Measurements from ENCODE around the gene LONRF3.
"Not testable (repeated sequence)": the region's sequence is repeated elsewhere in the genome, so short reads cannot be mapped to it uniquely, and the experiment has no call there.

Gene LONRF3

DNA sequence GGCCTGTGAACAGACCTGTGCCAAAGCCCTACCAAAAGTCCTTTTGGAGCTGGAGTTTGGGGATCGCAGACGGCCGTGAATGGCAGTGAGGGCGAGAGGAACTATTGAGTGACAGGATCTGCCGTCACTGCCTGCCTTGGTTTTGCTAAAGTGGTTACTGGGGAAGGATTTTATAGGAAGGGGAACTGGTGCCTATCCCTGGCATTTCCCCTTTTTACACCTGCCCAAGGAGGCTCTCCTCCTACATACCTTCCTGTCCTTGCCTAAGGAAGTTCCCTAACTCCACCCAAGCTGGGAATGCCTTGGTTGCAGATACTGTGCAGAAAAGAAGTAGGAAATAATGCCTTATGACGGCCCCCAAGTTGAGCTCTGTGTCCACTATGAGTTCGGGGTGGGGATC, 14.5 kb downstream of the LONRF3 start:
- no peak for DNase-seq (ENCODE audit: low read depth)

DNA sequence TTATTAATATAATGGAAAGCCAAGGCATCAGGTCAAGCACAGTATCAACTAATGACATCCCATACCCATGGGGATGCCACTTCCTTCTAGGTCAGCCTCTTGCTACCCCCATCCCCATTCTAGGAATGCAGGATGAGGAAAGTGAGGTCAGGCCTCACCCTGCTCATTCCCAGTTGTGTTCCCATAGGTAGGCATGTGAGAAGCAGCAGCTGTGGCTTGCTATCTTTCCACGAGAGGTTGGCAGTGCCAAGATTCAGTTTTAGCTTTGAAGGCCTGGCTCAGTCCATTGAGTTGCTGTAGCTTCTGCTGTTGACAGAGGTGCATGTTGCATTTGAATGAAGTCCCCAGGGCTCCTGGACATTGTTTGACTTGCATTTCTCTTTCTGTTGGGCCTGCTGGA, 15.5 kb downstream of the LONRF3 start:
- DNase-seq (ENCODE audit: low read depth), result no peak

DNA sequence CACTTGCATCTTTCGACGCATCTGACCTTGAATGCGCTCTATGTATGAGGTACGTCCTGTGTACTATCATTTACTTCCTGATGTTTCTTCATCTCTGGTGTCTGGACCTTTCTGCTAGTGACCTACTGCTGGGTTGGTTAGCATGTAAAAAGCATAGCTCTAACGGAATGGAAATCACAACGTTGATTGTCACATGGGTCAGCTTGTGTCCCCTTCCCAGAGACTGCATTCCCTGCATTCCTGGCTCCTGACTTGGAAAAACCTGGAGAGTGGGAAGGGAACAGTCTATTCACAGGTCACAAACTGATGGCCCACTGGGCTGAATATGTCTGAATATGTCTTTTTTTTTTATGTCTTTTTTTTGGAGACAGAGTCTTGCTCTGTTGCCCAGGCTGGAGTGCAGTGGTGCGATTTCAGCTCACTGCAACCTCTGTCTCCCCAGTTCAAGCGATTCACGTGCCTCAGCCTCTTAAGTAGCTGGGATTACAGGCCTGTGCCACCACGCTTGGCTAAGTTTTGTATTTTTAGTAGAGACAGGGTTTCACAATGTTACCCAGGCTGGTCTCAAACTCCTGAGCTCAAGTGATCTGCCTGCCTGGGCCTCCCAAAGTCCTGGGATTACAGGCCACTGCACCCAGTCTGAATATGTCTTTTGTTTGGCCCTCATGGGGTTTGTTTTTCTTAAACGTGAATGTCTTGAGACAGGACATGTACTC, 16.3 kb downstream of the LONRF3 start:
- DNase-seq (ENCODE audit: low read depth), result no peak

DNA sequence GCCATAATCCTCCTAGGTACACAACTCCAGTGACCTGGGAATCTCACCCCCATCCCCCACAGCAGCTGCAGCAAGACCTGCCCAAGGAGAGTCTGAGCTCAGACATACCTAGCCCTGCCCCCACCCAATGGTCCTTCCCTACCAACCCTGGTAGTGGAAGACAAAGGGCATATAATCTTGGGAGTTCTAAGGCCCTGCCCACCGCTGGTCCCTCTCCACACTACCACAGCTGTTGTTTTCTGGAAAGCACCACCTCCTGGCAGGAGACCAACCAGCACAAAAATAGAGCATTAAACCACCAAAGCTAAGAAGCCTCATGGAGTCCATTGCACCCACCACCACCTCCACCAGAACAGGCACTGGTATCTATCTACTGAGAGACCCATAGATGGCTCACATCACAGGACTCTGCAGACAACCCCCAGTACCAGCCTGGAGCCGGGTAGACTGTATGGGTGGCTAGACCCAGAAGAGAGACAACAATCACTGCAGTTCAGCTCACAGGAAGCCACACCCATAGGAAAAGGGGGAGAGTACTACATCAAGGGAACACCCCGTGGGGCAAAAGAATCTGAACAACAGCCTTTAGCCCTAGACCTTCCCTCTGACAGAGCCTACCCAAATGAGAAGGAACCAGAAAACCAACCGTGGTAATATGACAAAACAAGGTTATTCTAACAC, 18.2 kb downstream of the LONRF3 start:
- not testable (repeated sequence) for DNase-seq (ENCODE audit: low read depth)

DNA sequence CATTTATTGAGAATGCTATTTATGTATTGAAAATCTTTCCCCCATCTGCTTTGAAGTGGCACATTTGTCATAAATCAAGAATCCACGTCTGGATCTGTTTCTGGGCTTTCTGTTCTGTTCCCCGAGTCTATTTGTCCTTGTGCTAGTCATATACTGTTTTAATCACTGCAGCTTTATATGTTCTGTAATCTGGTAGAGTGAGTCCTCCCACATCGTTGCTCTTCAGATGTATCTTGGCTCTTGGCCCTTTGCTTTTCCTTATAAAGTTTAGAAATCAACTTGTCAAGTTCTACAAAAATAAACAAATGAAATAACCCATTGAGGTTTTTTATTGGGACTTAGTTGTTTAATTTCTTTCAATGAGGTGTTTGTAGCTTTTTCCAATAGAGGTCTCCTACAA, 29.0 kb downstream of the LONRF3 start:
- no peak for DNase-seq (ENCODE audit: low read depth)

DNA sequence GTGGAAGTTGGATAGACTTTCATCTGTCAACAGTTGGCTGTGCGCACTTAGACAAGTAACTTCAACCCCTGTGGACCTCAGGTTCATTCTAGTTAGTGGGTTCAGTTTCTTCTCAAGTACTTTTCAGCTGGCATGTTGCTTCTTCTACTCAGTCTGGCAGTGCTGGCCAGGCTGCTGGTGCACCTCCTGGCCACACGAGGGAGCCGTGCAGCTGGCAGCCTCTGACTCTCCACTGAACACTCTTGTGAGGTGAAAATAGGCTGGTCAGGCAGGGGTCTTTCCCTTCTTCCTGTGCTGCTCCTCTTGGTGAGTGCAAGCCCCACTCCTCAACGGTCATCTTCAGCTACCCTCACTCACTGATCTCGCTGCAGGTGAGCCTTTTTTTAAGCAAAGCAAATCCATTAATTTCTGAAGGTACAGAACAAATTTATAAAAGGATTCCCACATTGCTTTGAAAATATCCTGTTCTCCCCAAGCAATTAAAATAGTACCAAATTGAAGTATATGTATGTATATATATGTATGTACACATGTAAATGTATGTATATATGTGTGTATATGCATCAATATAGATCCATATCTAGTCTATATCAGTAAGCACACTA, 30.6 kb downstream of the LONRF3 start:
- DNase-seq (ENCODE audit: low read depth), result peak; percentile 22

DNA sequence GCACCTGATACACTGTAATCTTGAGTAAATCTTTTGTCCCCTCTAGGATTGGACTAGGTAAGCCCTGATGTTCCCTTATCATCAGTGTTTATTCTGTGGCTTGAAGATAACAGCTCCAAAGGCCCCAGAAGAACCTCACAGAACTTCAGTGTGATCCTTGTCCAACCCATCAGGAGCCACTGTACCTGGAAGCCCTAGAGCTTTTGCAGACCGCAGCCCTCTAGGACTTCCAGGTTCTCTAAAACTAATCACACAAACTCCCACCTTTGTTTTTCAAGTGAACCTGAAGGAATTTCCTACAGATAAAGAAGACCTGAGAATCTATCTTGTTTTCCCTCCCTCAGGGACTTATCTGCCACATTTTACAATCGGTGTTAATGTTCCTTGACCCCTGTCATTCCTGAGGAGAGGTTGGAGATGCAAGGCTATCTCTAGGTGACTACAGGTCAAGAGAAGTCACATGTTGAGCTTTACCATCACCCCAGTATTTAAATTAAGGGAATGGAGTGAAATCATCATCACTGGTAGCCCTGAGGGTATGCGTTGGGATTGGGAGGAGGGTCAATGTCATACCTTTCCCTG, 32.9 kb downstream of the LONRF3 start:
- no peak for DNase-seq (ENCODE audit: low read depth)

DNA sequence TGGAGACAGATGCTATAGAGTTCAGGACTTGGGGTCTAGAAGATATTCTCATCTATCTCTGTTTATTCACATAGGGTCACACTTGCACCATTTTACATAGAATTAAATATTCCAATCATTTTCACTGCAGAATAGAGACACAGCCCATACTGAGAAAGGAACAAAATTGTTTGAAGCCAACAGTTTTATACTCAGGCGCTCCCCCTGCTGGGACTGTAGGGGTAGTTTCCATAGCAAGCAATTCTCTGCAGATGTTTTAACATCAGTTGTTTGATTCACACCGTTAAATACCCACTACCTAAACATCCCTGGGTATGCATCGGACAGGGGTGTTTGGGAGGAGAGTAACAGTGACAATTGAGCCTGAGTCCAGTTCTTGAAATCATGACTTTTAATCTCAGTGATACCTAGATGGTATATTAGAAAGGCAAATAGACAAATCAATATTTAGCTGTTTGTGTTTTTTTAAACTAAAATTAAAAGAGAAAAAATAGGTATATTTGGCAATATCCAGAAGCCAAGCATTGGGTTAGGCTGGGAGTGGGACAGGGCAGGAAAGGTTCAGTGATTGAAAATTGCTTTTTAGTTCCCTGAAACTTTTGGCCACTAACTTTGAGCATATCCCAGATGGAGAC, 33.8 kb downstream of the LONRF3 start:
- no peak for DNase-seq (ENCODE audit: low read depth)

DNA sequence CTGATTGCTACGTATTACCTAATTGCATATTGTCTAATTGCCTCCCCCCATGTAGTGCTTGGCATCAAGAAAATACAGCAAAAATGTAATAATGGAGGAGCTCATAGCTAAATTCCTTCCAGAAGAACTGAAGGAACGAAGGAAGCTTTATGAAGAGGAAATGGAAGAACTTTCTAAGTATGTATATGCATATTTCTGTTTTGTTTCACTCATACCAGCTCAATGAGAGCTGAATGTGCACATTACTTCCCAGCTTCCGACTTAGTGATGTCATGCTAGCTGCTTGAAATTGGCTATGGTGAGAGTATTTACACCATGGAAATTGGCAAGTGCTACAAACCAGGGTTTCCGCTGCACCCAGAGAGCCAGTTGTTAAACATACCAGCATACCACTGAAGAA, 34.7 kb downstream of the LONRF3 start:
- DNase-seq (ENCODE audit: low read depth), result no peak

DNA sequence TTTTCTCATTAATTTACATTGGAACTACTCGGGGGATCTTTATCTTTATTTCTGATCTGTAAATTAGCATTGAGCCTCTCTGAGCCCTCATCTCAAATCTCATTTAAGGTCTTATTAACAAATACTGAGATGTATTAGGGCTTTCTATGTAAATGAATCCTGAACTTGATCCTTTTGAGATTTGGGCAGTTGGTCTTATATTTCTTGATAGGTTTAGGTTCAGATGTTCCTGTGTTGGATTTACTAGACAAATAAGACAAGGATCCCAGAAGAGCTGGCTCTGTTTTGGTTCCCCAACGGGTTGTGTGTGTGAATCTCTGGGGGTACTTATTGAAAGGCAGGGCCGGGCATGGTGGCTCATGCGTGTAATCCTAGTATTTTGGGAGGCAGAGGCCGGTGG, 36.1 kb downstream of the LONRF3 start:
- DNase-seq (ENCODE audit: low read depth), result no peak

DNA sequence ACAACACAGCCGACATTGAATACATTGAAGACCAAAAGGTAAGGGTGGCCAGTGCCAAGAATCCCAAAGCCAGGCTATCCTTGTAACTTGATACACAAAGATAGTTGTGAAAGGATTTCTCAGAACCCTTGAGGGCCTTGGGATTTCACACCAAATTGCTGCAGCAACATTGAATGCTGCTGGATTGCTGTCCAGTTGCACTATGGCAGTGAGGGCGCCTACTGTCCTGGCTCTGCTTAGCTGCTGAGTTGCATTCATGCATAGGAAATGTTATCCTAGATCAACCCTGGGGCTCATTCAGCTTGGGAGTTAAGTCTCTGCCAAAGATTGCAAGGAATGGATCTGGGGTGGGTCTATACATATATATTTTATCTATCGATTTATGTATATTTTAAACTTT, 38.7 kb downstream of the LONRF3 start:
- DNase-seq (ENCODE audit: low read depth), result no peak

DNA sequence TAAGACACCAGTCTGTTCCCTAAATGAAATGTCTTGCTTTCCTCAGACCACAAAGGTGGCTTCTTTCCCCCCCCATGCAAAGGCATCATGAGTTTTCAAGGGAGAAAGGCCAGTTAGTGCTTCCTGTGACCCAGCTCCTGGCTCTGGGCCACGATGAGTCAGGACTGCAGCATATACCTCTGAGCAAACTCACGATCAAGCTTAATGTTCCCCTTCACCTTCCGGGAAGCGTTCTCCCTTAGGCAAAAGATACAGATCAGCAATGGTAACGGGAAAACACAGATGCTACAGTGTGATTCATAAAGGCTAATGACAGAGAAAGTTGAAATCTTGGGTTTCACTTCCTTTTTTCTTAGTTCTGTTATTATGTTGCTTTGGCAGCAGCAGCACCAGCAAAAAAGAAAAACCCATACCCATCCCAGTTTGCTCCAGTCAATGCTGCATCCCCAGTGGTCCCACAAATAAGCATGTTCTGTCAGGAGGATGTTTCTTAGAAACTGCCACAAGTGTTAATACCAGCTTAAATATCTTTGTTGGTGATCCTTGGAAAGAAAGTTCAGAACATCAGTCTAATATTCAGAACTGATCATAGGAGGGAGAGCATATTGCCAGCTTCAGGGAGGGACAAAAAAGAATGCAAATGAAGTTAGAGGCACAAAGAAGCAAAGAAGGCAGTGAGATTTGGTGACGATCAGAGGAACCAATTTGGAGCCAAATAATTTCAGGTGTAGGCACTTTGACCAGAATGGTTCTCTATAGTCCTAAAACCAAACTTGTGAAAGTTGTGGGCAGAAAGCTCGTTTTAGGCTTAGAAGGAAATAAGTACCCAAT, 41.2 kb downstream of the LONRF3 start:
- no peak for DNase-seq (ENCODE audit: low read depth)

DNA sequence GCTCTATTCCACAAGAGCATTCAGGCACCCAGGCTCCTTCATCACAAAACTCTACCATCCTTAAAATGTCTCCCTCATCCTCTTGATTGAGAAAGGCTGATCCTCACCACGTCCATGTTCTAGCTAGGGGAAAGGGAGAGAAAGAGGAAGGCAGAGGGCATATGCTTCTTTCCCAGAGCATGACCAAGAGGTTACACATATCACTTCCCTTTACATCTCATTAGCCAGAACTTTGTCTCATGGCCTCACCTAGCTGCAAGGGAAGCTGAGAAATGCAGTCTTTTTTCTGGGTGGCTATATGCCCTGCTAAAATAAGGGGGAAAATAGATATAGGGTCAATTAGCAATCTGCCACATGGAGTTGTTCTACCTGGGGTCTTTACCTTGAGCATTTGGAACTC, 42.7 kb downstream of the LONRF3 start:
- no peak for DNase-seq (ENCODE audit: low read depth)

DNA sequence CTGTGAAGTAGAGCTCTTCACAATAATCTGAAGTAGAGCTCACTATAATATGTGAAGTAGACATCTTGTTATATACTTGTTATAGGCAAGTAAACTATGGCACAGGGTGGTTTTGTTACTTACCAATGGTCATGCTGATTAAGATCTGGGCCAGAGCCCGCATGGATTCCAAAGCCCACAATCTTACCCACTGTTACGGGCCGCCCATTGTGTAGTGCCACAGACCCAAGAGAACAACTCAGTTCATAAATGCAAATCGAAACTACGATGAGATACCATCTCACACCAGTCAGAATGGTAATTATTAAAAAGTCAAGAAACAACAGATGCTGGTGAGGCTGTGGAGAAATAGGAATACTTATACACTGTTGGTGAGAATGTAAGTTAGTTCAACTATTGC, 51.5 kb downstream of the LONRF3 start:
- no peak for DNase-seq (ENCODE audit: low read depth)

DNA sequence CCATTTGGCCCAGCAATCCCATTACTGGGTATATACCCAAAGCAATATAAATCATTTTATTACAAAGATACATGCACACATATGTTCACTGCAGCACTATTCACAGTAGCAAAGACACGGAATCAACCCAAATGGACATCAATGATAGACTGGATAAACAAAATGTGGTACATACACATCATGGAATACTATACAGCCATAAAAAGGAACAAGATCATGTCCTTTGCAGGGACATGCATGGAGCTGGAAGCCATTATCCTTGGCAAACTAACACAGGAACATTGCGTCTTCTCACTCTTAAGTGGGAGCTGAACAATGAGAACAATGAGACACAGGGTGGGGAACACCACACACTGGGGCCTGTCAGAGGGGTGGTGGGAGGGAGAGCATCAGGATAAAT, 51.9 kb downstream of the LONRF3 start:
- DNase-seq (ENCODE audit: low read depth), result not testable (repeated sequence)

DNA sequence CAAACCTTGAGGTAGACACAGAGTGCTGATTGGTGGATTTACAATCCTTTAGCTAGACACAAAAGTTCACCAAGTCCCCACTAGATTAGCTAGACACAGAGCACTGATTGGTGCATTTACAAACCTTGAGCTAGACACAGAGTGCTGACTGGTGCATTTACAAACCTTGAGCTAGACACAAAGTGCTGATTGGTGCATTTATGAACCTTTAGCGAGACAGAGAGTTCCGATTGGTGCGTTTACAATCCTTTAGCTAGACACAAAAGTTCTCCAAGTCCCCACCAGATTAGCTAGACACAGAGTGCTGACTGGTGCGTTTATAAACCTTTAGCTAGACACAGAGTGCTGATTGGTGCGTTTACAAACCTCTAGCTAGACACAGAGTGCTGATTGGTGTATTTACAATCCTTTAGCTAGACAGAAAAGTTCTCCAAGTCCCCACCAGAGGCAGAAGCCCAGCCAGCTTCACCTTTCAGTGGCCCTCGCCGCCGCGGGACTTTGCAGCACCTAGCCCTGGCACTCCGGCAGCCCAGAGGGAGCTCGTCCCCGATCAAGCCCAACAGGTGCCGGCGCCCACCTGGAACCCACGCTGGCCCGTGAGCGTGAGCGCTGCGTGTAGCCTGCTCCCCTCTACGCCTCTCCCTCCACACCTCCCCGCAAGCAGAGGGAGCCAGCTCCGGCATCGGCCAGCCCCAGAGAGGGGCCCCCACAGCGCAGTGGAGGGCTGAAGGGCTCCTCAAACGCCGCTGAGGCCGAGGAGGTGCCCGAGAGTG, 53.7 kb downstream of the LONRF3 start:
- DNase-seq (ENCODE audit: low read depth), result not testable (repeated sequence)

DNA sequence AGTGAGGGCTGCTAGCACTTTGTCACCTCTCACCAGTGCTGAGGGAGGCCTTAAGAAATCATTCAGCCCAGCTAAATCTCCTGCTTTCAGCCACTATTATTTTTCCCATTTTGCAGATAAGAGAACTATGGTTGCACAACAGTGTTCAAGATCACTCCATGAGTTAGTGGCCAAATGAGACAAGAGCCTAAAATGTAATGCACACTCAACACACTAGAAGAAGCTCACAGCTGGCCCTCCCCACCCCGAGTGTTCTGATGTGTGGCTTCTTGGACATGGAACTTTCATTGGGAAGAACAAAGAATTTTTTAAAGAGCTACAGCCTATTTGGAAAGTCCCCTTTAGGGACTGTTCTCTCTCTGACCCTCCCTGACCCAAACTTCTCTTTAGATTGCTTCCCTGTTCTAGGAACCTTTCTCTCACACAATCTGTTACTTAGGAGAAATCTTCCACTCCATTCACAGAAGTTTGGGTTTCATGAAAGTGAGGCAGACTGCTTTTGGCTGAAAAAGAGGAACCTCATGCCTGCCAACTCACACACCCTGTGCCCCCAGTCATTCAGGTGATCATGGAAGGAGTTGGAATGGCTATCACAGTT, 54.4 kb downstream of the LONRF3 start:
- DNase-seq (ENCODE audit: low read depth), result no peak

DNA sequence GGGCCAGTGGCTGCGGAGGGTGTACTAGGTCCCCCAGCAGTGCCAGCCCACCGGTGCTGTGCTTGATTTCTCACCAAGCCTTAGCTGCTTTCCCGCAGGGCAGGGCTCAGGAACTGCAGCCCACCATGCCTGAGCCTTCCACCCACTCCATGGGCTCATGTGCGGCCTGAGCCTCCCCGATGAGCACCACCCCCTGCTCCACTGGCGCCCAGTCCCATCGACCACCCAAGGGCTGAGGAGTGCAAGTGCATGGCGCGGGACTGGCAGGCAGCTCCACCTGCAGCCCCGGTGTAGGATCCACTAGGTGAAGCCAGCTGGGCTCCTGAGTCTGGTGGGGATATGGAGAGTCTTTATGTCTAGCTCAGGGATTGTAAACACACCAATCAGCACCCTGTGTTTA, 55.2 kb downstream of the LONRF3 start:
- not testable (repeated sequence) for DNase-seq (ENCODE audit: low read depth)

DNA sequence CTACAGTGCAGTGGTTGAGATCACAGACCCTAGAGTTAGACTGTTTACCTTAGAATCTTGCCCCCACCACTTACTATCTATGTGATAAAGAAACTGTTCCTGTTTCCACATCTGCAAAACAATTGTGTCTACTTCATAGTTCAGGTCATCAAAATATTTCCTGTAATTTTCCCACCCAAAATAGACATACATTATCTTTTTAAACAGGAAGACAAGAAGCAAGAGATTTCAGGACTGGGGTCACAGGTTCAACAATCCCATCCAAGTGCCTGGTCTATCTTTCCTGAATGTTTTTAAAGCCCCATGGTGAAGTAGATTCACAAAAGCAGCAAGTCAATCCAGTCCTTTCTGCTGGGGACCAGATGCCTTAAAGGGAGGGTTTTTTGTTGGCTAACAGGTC, 56.6 kb downstream of the LONRF3 start:
- DNase-seq (ENCODE audit: low read depth), result no peak

Data from stimulated activated CD8-positive, alpha-beta memory T cell treated with anti-CD3 and anti-CD28 coated beads, Interleukin-12 subunit alpha, Interleukin-12 subunit beta, amount 100 ng/mL, for 4 hours (primary cell).